IMR-90 (cell line): ENCODE measurements around the gene EPN2. TPM values are rescaled to one million over a fixed set of nuclear protein-coding genes. Genes with fewer than 3 reads are reported as not detected.

Experiments
- ATAC-seq: fragments of 200-7000 bp; cut with Tn5 transposase; 2 replicates; pipeline ENCODE4 v1.9.1; 2020; ENCODE audit warnings: low read depth, mild to moderate bottlenecking, moderate library complexity
- BruUV-seq: library from RNA; stranded (reverse); fragments of 400-500 nt; replicated peaks from 2 replicates; lab custom pipeline; 2021; lab: Mats Ljungman, UMichigan
- CTCF ChIA-PET: fragments of 300-600 bp; formaldehyde crosslinking; extraction: SDS; loops from one replicate; lab custom pipeline; 2021; ENCODE audit warnings: antibody characterized with exemption; lab: Yijun Ruan, JAX
- POLR2A ChIA-PET: fragments of 300-600 bp; sonication (Branson Sonifier 250); formaldehyde crosslinking; loops from one replicate; lab custom pipeline; 2022; ENCODE audit warnings: antibody characterized with exemption; ENCODE audit not compliant: unreplicated experiment; lab: Charles Lee
- DNase-seq: peaks from one replicate; pipeline ENCODE4 v3.0.0; 2013
- H2AFZ ChIP-seq: replicated peaks from 2 replicates; pipeline ENCODE3; 2013; ENCODE audit warnings: low read length, mild to moderate bottlenecking; ENCODE audit not compliant: poor library complexity
- H2AK5ac ChIP-seq: 2 replicates; pipeline ENCODE4 v1.6.1; 2013; ENCODE audit warnings: low read depth, low read length, inconsistent platforms
- H2AK9ac ChIP-seq: replicated peaks from 2 replicates; pipeline ENCODE3; 2013; ENCODE audit warnings: mild to moderate bottlenecking, low read depth, low read length, moderate library complexity; ENCODE audit not compliant: poor library complexity
- H2BK120ac ChIP-seq: 2 replicates; pipeline ENCODE4 v1.6.1; 2013; ENCODE audit warnings: low read depth, low read length, inconsistent platforms
- H2BK15ac ChIP-seq: 3 replicates; pipeline ENCODE4 v1.6.1; 2013; ENCODE audit warnings: low read depth, low read length, inconsistent platforms
- H2BK20ac ChIP-seq: 2 replicates; pipeline ENCODE4 v1.6.1; 2013; ENCODE audit warnings: low read depth, mild to moderate bottlenecking, inconsistent platforms, low read length, moderate library complexity
- H2BK5ac ChIP-seq: 2 replicates; pipeline ENCODE4 v1.6.1; 2013; ENCODE audit warnings: mild to moderate bottlenecking, low read depth, low read length, inconsistent platforms; ENCODE audit not compliant: poor library complexity, severe bottlenecking
- H3K14ac ChIP-seq: replicated peaks from 2 replicates; pipeline ENCODE4 v1.6.1; 2013; ENCODE audit warnings: low read depth, low read length, inconsistent platforms
- H3K18ac ChIP-seq: 2 replicates; pipeline ENCODE4 v1.6.1; 2013; ENCODE audit warnings: low read depth, low read length, control low read depth
- H3K23ac ChIP-seq: 2 replicates; pipeline ENCODE4 v1.6.1; 2013; ENCODE audit warnings: low read depth, low read length, inconsistent platforms
- H3K27ac ChIP-seq: 2 replicates; pipeline ENCODE4 v1.5.1; 2013; ENCODE audit warnings: mild to moderate bottlenecking, control low read depth, low read length; ENCODE audit not compliant: insufficient read depth
- H3K27me3 ChIP-seq: 2 replicates; pipeline ENCODE4 v1.6.1; 2013; ENCODE audit warnings: low read length; ENCODE audit not compliant: control insufficient read depth, insufficient read depth
- H3K36me3 ChIP-seq: 2 replicates; pipeline ENCODE4 v1.6.1; 2013; ENCODE audit warnings: low read length, mixed read lengths; ENCODE audit not compliant: control insufficient read depth, insufficient read depth
- H3K4ac ChIP-seq: 2 replicates; pipeline ENCODE4 v1.6.1; 2013; ENCODE audit warnings: low read depth, low read length, inconsistent platforms
- H3K4me1 ChIP-seq: 2 replicates; pipeline ENCODE4 v1.6.1; 2013; ENCODE audit warnings: low read length, mixed read lengths; ENCODE audit not compliant: control insufficient read depth, insufficient read depth
- H3K4me2 ChIP-seq: 2 replicates; pipeline ENCODE4 v1.6.1; 2013; ENCODE audit warnings: low read depth, mild to moderate bottlenecking, control low read depth, low read length, moderate library complexity
- H3K4me3 ChIP-seq: 2 replicates; pipeline ENCODE4 v1.5.1; 2013; ENCODE audit warnings: low read depth, mild to moderate bottlenecking, control low read depth, low read length, moderate library complexity; ENCODE audit not compliant: insufficient read depth
- H3K56ac ChIP-seq: 2 replicates; pipeline ENCODE4 v1.6.1; 2013; ENCODE audit warnings: low read length, inconsistent platforms; ENCODE audit not compliant: insufficient read depth; ENCODE audit errors: extremely low read depth
- H3K79me1 ChIP-seq, 2 experiments: 2 replicates each; pipeline ENCODE4 v1.6.1; 2013; ENCODE audit warnings: low read length in 2 of 2, inconsistent platforms in 1 of 2, low read depth in 1 of 2
- H3K9ac ChIP-seq: 2 replicates; pipeline ENCODE4 v1.6.1; 2013; ENCODE audit warnings: low read depth, low read length, control low read depth
- H3K9me1 ChIP-seq: 2 replicates; pipeline ENCODE4 v1.6.1; 2013; ENCODE audit warnings: low read length, inconsistent platforms; ENCODE audit not compliant: insufficient read depth
- H3K9me3 ChIP-seq: 2 replicates; pipeline ENCODE4 v1.6.1; 2013; ENCODE audit warnings: low read length; ENCODE audit not compliant: control insufficient read depth, insufficient read depth
- H4K20me1 ChIP-seq: 2 replicates; pipeline ENCODE4 v1.6.1; 2013; ENCODE audit warnings: low read length, inconsistent platforms; ENCODE audit not compliant: insufficient read depth
- H4K5ac ChIP-seq: 2 replicates; pipeline ENCODE4 v1.6.1; 2013; ENCODE audit warnings: mild to moderate bottlenecking, low read depth, low read length, control low read depth
- H4K8ac ChIP-seq, 2 experiments: 2 replicates each; pipeline ENCODE4 v1.6.1; 2013; ENCODE audit warnings: low read depth in 2 of 2, low read length in 2 of 2, control low read depth in 1 of 2, inconsistent platforms in 1 of 2
- H4K91ac ChIP-seq: 2 replicates; pipeline ENCODE4 v1.6.1; 2013; ENCODE audit warnings: low read depth, low read length, inconsistent platforms; ENCODE audit not compliant: insufficient read depth
- BHLHE40 ChIP-seq: fragments of 150-350 bp; IDR thresholded peaks from 2 replicates; pipeline ENCODE4 v1.6.1; 2016; ENCODE audit warnings: mild to moderate bottlenecking, low read depth, low read length
- CTCF ChIP-seq: conservative IDR thresholded peaks from 2 replicates; pipeline ENCODE4 v1.5.1; 2012; ENCODE audit warnings: mild to moderate bottlenecking, low read depth, low read length, improper control_type of control experiment
- MAZ ChIP-seq: IDR thresholded peaks from 2 replicates; pipeline ENCODE4 v1.6.1; 2012; ENCODE audit warnings: low read depth, mild to moderate bottlenecking, low read length, improper control_type of control experiment, moderate library complexity, borderline replicate concordance
- RAD21 ChIP-seq: IDR thresholded peaks from 2 replicates; pipeline ENCODE4 v1.6.1; 2012; ENCODE audit warnings: low read length, improper control_type of control experiment
- RCOR1 ChIP-seq: IDR thresholded peaks from 2 replicates; pipeline ENCODE4 v1.6.1; 2012; ENCODE audit warnings: mild to moderate bottlenecking, low read length, improper control_type of control experiment; ENCODE audit not compliant: insufficient replicate concordance
- WGBS, 2 experiments: methylation state at CpG; one replicate each; pipeline versions ENCODE4 v1.1.5 to v1.1.7; 2013; ENCODE audit warnings: missing lambda C conversion rate in 2 of 2; ENCODE audit not compliant: insufficient read length in 1 of 2; ENCODE audit errors: extremely low coverage in 2 of 2; 5-methylcytosine and 5-hydroxymethylcytosine counted together
- dilution Hi-C: fragments of 300-500 bp; cut with HindIII; formaldehyde crosslinking; loops from one replicate; pipeline ENCODE4 v1.14.3; 2018; ENCODE audit warnings: low sequenced_read_pairs; ENCODE audit not compliant: unreplicated experiment
- in situ Hi-C: fragments of 300-500 bp; cut with MboI; formaldehyde crosslinking; loops from 3 replicates; pipeline ENCODE4 v1.14.3; 2019; ENCODE audit warnings: low sequenced_read_pairs, inconsistent platforms, mixed read lengths
- intact Hi-C: fragments of 100-400 bp; cut with micrococcal nuclease; formaldehyde crosslinking; loops from 2 replicates; pipeline ENCODE4 v1.10.0; 2022
- polyA plus RNA-seq, 3 experiments: library from polyadenylated mRNA; depleted of rRNA; stranded (reverse); fragments of >200 nt; gene quantifications; 2 replicates each; pipeline ENCODE4 v1.2.3, GENCODE V29; 2012; ENCODE audit warnings: low replicate concordance in 1 of 3
- total RNA-seq: library from RNA; depleted of rRNA; stranded (reverse); fragments of >200 nt; gene quantifications from 2 replicates; pipeline ENCODE4 v1.2.3, GENCODE V29; 2012

Gene EPN2
- total and polyA plus RNA-seq, 2 of the 4 experiments (the other 2 are of a cell fraction): 14.9 to 25.3 TPM

- H3K4me1 ChIP-seq: peaks cover 11% of the 10 kb centered on the region
- intact Hi-C loops (no loop called here), in situ Hi-C loops (no loop called here), dilution Hi-C loops (no loop called here)
- DNase-seq: no peak
- no peak overlapping the region for H2AFZ ChIP-seq
- ChIA-PET CTCF (no interaction called here), POLR2A (no interaction called here)
- no peak overlapping the region for H3K18ac ChIP-seq
- H3K4me3 ChIP-seq: no peak overlapping the region
- no peaks in the 10 kb centered on the region for H3K9me3 ChIP-seq
- H4K5ac ChIP-seq: no peak overlapping the region
- H3K27me3 ChIP-seq: no peaks in the 10 kb centered on the region
- H3K9me1 ChIP-seq: peaks cover 10% of the 10 kb centered on the region
- peaks cover 36 to 68% of the 10 kb centered on the region in 2 experiments for H3K79me1 ChIP-seq
- no peak overlapping the region for H2AK5ac ChIP-seq
- H2BK5ac ChIP-seq: no peak overlapping the region
- H3K27ac ChIP-seq: no peak overlapping the region
- no peak overlapping the region for H3K9ac ChIP-seq
- no peak overlapping the region for H3K23ac ChIP-seq
- peaks cover 37% of the 10 kb centered on the region for H4K20me1 ChIP-seq
- TF ChIP-seq RAD21 (no peak), MAZ (no peak), CTCF (no peak), BHLHE40 (no peak), RCOR1 (no peak)
- no peak overlapping the region for H4K8ac ChIP-seq
- no peak overlapping the region for H3K14ac ChIP-seq
- H2BK15ac ChIP-seq: no peak overlapping the region
- no peak overlapping the region for H4K91ac ChIP-seq
- no peak overlapping the region for H2BK120ac ChIP-seq
- no peak overlapping the region for H2BK20ac ChIP-seq
- no peak overlapping the region for H3K4me2 ChIP-seq
- no peak overlapping the region for H3K56ac ChIP-seq
- WGBS, 2 experiments: no CpG with 5 or more reads among the region's 3 CpGs
- no TSS peak for BruUV-seq
- H2AK9ac ChIP-seq: no peak overlapping the region
- no peak overlapping the region for H3K4ac ChIP-seq
- H3K36me3 ChIP-seq: no peaks in the 10 kb centered on the region
- no peak for ATAC-seq
Measured at GRCh38 chr17:19294443-19294842, 57.3 kb downstream of the EPN2 start.
